Left lung (tissue), 10 donors: Measurements from ENCODE around the gene MGRN1. TPM values are rescaled to one million over a fixed set of nuclear protein-coding genes. Genes with fewer than 3 reads are reported as not detected.

Experiments used
- ATAC-seq: fragments of 200-7000 bp; cut with Tn5 transposase; one replicate; pipeline ENCODE4 v1.9.1; 2020; ENCODE audit warnings: moderate library complexity
- DNase-seq, 4 donors: peaks; one replicate each; pipeline ENCODE4 v3.0.0-alpha.2; 2013 to 2020
- H3K27ac ChIP-seq, 2 donors: fragments of 200-600 bp; sonication (generic) in 1 of 2; one replicate each; pipeline versions ENCODE4 v1.5.0 to v1.8.0; 2020 to 2021
- H3K27me3 ChIP-seq, 2 donors: fragments of 200-600 bp; sonication (generic) in 1 of 2; one replicate each; pipeline versions ENCODE4 v1.5.0 to v1.8.0; 2020 to 2021
- H3K36me3 ChIP-seq, 2 donors: fragments of 200-600 bp; sonication (generic) in 1 of 2; one replicate each; pipeline versions ENCODE4 v1.5.0 to v1.8.0; 2020 to 2021
- H3K4me1 ChIP-seq, 2 donors: fragments of 200-600 bp; one replicate each; pipeline ENCODE4 v1.8.0; 2021
- H3K4me3 ChIP-seq, 2 donors: fragments of 200-600 bp; sonication (generic) in 1 of 2; one replicate each; pipeline versions ENCODE4 v1.5.0 to v1.8.0; 2020 to 2021; ENCODE audit warnings: mild to moderate bottlenecking in 1 of 2
- H3K9me3 ChIP-seq, 2 donors: fragments of 200-600 bp; sonication (generic) in 1 of 2; one replicate each; pipeline versions ENCODE4 v1.5.0 to v1.8.0; 2020 to 2021
- CTCF ChIP-seq, 2 donors: fragments of 200-600 bp; sonication (generic) in 1 of 2; IDR thresholded peaks; one replicate each; pipeline versions ENCODE4 v1.5.0 to v1.8.0; 2021; ENCODE audit warnings: antibody characterized with exemption in 2 of 2
- intact Hi-C, 2 donors: fragments of 100-400 bp; cut with DNase I; formaldehyde crosslinking; loops; one replicate each; pipeline versions ENCODE4 v1.11.2 to v1.14.2; 2022
- polyA plus RNA-seq, 6 donors: library from polyadenylated mRNA; unstranded; fragments of 120-200 nt; gene quantifications; one replicate each; pipeline ENCODE4 v1.2.1, GENCODE V29; 2013; ENCODE audit not compliant: insufficient read length in 6 of 6
- total RNA-seq, 2 donors: library from RNA; stranded (reverse); fragmentation: NEBNext Ultra II Directional; extraction: Animal tissue kit (Norgen Biotek cat#: 25700); gene quantifications; one replicate each; pipeline ENCODE4 v1.2.1, GENCODE V29; 2021
- donor health status: DM: no; HTN: yes; CAD: no.
- donor health status: DM: no; HTN: no; CAD: no.

MGRN1 gene
- total and polyA plus RNA-seq, 8 donors = 56.9 to 98.1 (median 69.4) TPM

- DNase-seq (no peak), ATAC-seq (peak; percentile 5)
- Histone ChIP-seq H3K36me3 (peaks cover 0 to 76% of the 10 kb centered on the region in 2 donors), H3K4me3 (no peak overlapping the region), H3K9me3 (no peaks in the 10 kb centered on the region), H3K27me3 (no peaks in the 10 kb centered on the region), H3K27ac (peak overlapping the region in 1 of 2 donors; percentile 13), H3K4me1 (peaks cover 14 to 42% of the 10 kb centered on the region in 2 donors)
- intact Hi-C loops = no loop called here
- no peak for TF ChIP-seq CTCF (IDR thresholded peaks at IDR 0.05)
Observed at GRCh38 chr16:4667203-4667963, 42.8 kb downstream of the MGRN1 start.

- no peak for TF ChIP-seq CTCF (IDR thresholded peaks at IDR 0.05)
- no peak for ATAC-seq
- no peaks in the 10 kb centered on the region for H3K9me3 ChIP-seq
- no peak overlapping the region for H3K27ac ChIP-seq
- no peak for DNase-seq
- peaks cover 14 to 32% of the 10 kb centered on the region in 2 donors for H3K4me1 ChIP-seq
- intact Hi-C loops = no loop called here
- H3K27me3 ChIP-seq = no peaks in the 10 kb centered on the region
- peaks cover 0 to 86% of the 10 kb centered on the region in 2 donors for H3K36me3 ChIP-seq
- H3K4me3 ChIP-seq = no peak overlapping the region
Observed at GRCh38 chr16:4668313-4668960, 43.8 kb downstream of the MGRN1 start.

GRCh38 chr16:4673387-4674046 is 48.9 kb downstream of the MGRN1 start:
- intact Hi-C loops = no loop called here
- DNase-seq = no peak

GRCh38 chr16:4674926-4675530 is 50.4 kb downstream of the MGRN1 start:
- no peak overlapping the region for H3K27ac ChIP-seq
- no peaks in the 10 kb centered on the region for H3K27me3 ChIP-seq
- no peak for ATAC-seq
- no peak for TF ChIP-seq CTCF (IDR thresholded peaks at IDR 0.05)
- H3K36me3 ChIP-seq = peaks cover 0 to 74% of the 10 kb centered on the region in 2 donors
- H3K9me3 ChIP-seq = no peaks in the 10 kb centered on the region
- intact Hi-C loops = no loop called here
- peaks cover 4 to 32% of the 10 kb centered on the region in 2 donors for H3K4me1 ChIP-seq
- no peak overlapping the region for H3K4me3 ChIP-seq
- DNase-seq = no peak

More at GRCh38 chr16:4673387-4674046, 48.9 kb downstream of the MGRN1 start:
- Histone ChIP-seq H3K27ac (no peak overlapping the region), H3K27me3 (no peaks in the 10 kb centered on the region), H3K4me1 (peaks cover 0 to 17% of the 10 kb centered on the region in 2 donors), H3K36me3 (peaks cover 0 to 89% of the 10 kb centered on the region in 2 donors), H3K4me3 (no peak overlapping the region), H3K9me3 (no peaks in the 10 kb centered on the region)
- no peak for ATAC-seq
- no peak for TF ChIP-seq CTCF (IDR thresholded peaks at IDR 0.05)
